ENCODE data around the gene COL13A1.

GRCh38 chr10:69965086-69965485 is 163.4 kb downstream of the COL13A1 start:
- no peak for TF ChIP-seq CTCF (IDR thresholded peaks at IDR 0.05 in 8 of 11, conservative IDR thresholded peaks at IDR 0.05 in 3 of 11)
- TF ChIP-seq POLR2A (IDR thresholded peaks at IDR 0.05), result no peak
- TF ChIP-seq POLR2AphosphoS5 (IDR thresholded peaks at IDR 0.05), result no peak
